Measurements from ENCODE around the gene MSMB.

- TF ChIP-seq CTCF (conservative IDR thresholded peaks at IDR 0.05) (no peak), EZH2 (IDR thresholded peaks at IDR 0.05; ENCODE audit: low read depth) (no peak)
Measured at GRCh38 chr10:46060706-46061105, 14.6 kb upstream of the MSMB start.

All from PC-9 (cell line).